ENCODE results near the gene STPG3. TPM values are rescaled to one million over a fixed set of nuclear protein-coding genes. Genes with fewer than 3 reads are reported as not detected.

STPG3 gene
- total and polyA plus RNA-seq, 9 of the 15 experiments (the other 6 are each of a cell fraction or from before 2014, with no cell fraction given), result not detected

DNA sequence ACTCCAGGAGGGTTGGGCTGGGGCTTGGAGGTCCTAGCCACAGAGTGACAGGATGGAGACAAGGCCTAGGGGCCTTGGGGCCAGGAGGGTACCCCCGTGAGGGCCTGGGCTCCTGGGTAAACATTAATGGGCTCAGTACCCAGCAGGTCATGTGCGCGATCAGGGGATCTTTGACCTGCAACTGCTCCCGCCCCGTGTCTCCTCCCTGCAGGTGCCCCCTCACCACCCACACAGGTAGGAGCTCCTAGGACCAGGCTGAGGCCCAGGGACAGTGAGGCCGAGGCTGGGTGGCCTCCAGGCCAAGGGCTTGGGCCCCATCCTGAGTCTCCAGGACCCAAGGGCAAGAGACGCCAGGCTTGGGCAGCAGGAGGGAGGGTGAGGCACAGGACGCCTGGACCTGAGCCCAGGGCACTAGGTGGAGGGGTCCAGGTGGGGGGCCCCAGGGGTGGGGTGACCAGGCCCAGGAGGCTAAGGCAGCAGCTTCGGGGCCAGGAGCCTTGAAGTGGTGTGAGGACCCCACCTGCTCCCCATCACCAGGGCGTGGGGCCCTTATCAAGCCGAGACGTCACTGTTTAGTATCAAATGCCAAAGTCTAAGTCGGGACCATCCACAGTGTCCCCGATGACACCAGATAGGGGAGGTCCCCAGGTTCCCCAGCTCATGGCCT lies 20.2 kb upstream of the STPG3 start, which contains the start of gene SLC34A3:
TSS of gene SLC34A3 (plus strand) at position 197 of the 667 bp plus-strand sequence. CDS start 802 bp downstream, outside the sequence.
- Histone ChIP-seq H3K27me3 (ENCODE audit: control insufficient read depth in 2 of 2, insufficient read depth in 2 of 2, low read length in 2 of 2) (no peaks in the 10 kb centered on the region), H3K36me3 (ENCODE audit: control insufficient read depth, insufficient read depth, low read length) (no peaks in the 10 kb centered on the region), H4K20me1 (replicated peaks; ENCODE audit: control insufficient read depth, insufficient read depth, low read length) (no peaks in the 10 kb centered on the region), H3K79me2 (ENCODE audit: control insufficient read depth, insufficient read depth, low read length) (no peaks in the 10 kb centered on the region), H3K27ac (ENCODE audit: extremely low read depth, low read depth, low read length) (no peak within 1 kb of the TSS), H3K4me1 (replicated peaks in 1 of 2; ENCODE audit: control insufficient read depth in 2 of 2, insufficient read depth in 2 of 2, low read length in 2 of 2) (peaks cover 13 to 100% of the 10 kb centered on the region in 2 experiments), H3K4me2 (ENCODE audit: insufficient read depth, low read length) (no peak within 1 kb of the TSS), H3K4me3 (no peak within 1 kb of the TSS), H3K9me1 (ENCODE audit: control insufficient read depth, insufficient read depth, low read length) (peaks cover 3% of the 10 kb centered on the region), H3K9ac (ENCODE audit: insufficient read depth in 1 of 2, low read depth in 2 of 2, low read length in 2 of 2) (peak within 1 kb of the TSS in 1 of 2 experiments; percentile 63; a peak in 2 of 4 replicates), H2AFZ (ENCODE audit: low read depth, low read length) (no peak within 1 kb of the TSS), H3K9me3 (replicated peaks; ENCODE audit: control insufficient read depth, insufficient read depth, low read depth, low read length) (no peaks in the 10 kb centered on the region)
- in situ Hi-C loops (cut with MboI) (loop anchor here (25.0 kb wide), 1 partner anchor 444 kb away; the partner anchor contains the start of genes CCDC183 and TMEM141), intact Hi-C loops (cut with micrococcal nuclease) (no loop called here)
- TF ChIP-seq RBM39 (optimal IDR thresholded peaks at IDR 0.05; ENCODE audit: low read depth, low read length) (no peak), ATF2 (CRISPR knock-in tag; IDR thresholded peaks at IDR 0.05) (no peak), ZBED1 (IDR thresholded peaks at IDR 0.05) (no peak), MTA1 (IDR thresholded peaks at IDR 0.05; ENCODE audit: borderline replicate concordance) (no peak), EWSR1 (IDR thresholded peaks at IDR 0.05; ENCODE audit: borderline replicate concordance, low read depth, partially characterized antibody) (no peak), HDAC2 (IDR thresholded peaks at IDR 0.05) (no peak), RNF2 (IDR thresholded peaks at IDR 0.05) (no peak), PTBP1 (IDR thresholded peaks at IDR 0.05; ENCODE audit: low read depth, low read length) (no peak), STAG1 (CRISPR knock-in tag; IDR thresholded peaks at IDR 0.05; ENCODE audit: borderline replicate concordance) (no peak), ELF2 (CRISPR knock-in tag; IDR thresholded peaks at IDR 0.05) (no peak), NFXL1 (CRISPR knock-in tag; IDR thresholded peaks at IDR 0.05) (no peak), XRCC3 (IDR thresholded peaks at IDR 0.05) (no peak)
- BruUV-seq (replicated peaks), result no TSS peak
- ChIA-PET CTCF (ENCODE audit: low intra/inter-chr PET ratio) (no interaction called here), POLR2A (interaction anchor here (0.6 to 1.6 kb wide), 4 partner anchors 10 to 731 kb away, joined by 3 to 9 read pairs (median 3); partner anchors contain the start of gene TUBB4B)
- DNase-seq (ENCODE audit: extremely low read depth in 1 of 4, low spot score in 3 of 4) (no peak), FAIRE-seq (no peak), ATAC-seq (no peak)
- 64% methylated on average over 13 of the region's 14 CpGs for WGBS (ENCODE audit: insufficient coverage, low coverage, missing lambda C conversion rate)
